GM10266 (cell line): ENCODE data around the gene MYCN.
"Not testable (repeated sequence)": the region's sequence is repeated elsewhere in the genome, so short reads cannot be mapped to it uniquely, and the experiment has no call there.

Source experiments
- DNase-seq: peaks from one replicate; pipeline ENCODE4 v3.0.0; 2012; ENCODE audit errors: extremely low spot score
- TF ChIP-seq, protein P1 (sequence below): IDR thresholded peaks from 2 replicates; pipeline ENCODE4 v1.5.1; 2012; ENCODE audit warnings: mild to moderate bottlenecking, low read depth; ENCODE audit not compliant: control insufficient read depth, insufficient read depth; ENCODE audit errors: missing control alignments

Gene MYCN

DNA sequence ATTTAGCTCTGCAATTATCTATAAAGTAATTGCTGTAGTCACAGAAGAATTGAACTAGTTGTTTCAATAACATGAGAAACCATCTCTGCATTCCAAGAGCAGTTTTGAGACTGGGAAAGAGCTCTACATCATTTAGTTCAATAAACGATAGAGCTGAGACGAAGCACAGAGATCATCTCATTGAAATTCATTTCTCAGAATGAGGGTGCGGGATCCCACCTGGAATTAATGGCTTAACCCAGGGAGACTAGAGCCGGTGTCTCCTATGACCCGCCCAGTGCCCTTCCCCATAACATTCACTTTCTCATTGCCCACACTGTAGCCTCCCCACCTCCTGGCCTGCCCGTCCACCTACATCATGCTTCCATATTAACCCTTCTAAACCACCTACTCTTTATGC, 8.8 kb downstream of the MYCN start:
- TF ChIP-seq, protein P1, sequence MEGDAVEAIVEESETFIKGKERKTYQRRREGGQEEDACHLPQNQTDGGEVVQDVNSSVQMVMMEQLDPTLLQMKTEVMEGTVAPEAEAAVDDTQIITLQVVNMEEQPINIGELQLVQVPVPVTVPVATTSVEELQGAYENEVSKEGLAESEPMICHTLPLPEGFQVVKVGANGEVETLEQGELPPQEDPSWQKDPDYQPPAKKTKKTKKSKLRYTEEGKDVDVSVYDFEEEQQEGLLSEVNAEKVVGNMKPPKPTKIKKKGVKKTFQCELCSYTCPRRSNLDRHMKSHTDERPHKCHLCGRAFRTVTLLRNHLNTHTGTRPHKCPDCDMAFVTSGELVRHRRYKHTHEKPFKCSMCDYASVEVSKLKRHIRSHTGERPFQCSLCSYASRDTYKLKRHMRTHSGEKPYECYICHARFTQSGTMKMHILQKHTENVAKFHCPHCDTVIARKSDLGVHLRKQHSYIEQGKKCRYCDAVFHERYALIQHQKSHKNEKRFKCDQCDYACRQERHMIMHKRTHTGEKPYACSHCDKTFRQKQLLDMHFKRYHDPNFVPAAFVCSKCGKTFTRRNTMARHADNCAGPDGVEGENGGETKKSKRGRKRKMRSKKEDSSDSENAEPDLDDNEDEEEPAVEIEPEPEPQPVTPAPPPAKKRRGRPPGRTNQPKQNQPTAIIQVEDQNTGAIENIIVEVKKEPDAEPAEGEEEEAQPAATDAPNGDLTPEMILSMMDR = no peak

DNA sequence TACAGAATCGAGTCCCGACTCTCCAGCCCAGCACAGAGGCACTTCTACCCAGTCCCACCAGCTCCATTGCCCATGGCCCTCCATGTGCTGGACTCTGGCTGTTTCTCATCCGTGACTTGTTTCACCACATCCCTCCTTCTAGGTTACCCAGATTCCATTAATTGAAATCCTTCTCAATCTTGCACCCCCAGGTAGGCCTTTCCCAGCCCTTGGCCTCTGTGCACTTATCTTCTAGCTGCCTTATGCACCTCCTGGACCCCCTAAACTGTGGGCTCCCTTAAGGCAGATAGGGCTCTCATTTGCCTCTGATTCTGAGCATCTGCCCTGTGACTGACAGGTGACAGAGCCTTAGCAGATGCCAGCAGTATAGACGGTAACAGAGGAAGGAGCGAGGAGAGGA, 9.2 kb downstream of the MYCN start:
- no peak for DNase-seq
- TF ChIP-seq, protein P1 = no peak

More for the DNA sequence above, 8.8 kb downstream of the MYCN start:
- no peak for DNase-seq

DNA sequence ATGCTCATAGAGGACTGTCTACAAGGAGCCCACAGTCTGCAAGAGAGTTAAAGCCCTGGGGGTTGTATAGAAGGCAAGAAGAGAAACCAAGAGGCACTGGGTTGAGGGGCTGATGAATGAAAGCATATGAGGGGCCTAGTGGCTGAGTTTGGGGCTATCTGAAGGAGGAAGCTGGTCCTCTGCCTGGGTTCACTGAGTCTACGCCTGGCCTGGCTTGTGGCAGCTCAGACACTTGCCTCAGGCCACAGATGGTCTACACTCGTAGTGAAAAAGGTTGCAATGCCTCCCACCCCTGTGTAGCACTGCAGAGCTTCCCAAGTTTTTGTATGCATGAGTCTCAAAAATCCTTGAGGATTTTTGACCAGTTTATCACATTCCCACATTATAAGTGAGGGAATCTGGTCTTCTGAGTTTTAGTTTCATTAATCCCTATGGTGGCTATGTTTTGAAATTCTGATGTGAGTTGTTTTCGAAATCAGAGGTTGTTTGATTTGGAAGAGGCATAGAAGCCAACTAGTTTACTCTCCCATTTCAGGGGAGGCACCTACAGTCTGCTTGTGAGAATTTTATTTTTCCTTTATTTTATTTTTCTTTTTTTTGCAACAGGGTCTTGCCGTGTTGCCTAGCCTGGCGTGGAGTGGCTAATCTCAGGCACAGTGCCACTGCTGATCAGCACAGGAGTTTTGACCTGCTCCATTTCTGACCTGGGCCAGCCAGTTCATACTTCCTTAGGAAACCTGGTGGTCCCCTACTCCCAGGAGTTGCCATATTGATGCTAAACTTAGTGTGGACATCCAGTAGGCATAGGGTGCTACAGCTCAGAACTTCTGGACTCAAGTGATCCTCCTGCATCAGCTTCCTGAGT, 10.0 kb downstream of the MYCN start:
- no peak for DNase-seq
- TF ChIP-seq, protein P1 = no peak

- not testable (repeated sequence) for DNase-seq
Observed at GRCh38 chr2:15951936-15952335, 11.6 kb downstream of the MYCN start.

DNA sequence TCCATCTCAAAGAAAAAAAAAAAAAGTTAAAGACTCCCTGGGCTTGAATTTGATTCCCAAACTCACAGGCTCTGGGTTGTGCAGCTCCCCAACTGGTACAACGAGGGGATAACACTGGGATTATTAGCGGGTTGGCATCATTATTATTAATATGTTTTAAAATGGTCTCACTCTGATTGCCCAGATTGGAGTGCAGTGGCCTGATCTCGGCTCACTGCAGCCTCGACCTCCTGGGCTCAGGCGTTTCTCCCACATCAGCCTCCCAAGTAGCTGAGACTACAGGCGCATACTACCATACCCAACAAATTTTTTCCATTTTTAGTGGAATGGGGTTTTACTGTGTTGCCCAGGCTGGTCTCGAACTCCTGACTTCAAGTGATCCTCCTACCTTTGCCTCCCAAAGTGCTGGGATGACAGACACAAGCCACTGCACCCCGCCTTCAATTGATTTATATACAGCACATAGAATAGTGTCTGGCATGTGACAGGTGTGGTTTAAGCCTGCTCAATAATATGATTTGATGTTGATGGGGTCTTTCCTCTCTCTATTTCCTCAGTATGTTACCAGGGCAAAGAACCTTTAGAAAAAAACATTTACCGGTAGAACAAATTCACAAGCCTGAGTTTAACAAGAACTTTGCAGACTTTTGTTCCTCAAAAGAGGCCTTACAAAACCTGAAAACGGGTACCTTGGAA, 12.2 kb downstream of the MYCN start:
- TF ChIP-seq, protein P1 = no peak
- no peak for DNase-seq

DNA sequence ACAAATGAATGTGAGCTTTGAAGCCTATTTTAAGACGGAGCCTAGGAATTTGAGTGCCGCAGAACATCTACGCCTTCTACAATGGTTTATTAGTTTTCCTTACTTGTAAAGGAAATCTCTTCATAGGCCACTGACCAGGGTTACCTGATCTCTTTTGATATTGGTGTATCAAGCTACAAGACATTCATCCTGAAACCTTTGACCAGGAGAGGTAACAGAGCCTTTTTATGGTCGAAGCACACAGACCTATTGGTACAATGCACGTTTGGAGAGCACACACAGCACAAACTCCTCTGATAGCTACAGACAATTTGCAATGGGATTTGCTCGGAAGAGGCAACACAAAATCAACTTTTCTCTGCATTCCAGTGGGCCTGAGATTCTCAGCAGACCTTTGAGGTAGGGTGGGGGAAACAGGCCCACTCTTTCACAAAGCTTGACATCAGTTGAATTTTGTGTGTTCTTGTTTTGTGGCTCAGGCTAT, 12.8 kb downstream of the MYCN start:
- TF ChIP-seq, protein P1 = no peak
- DNase-seq = no peak

- no peak for DNase-seq
- TF ChIP-seq, protein P1 = no peak
Observed at GRCh38 chr2:15953891-15954680, 13.7 kb downstream of the MYCN start.
